ENCODE results near the gene VWA3B.
"Not testable (repeated sequence)": the region's sequence is repeated elsewhere in the genome, so short reads cannot be mapped to it uniquely, and the experiment has no call there.

Gene VWA3B

DNA sequence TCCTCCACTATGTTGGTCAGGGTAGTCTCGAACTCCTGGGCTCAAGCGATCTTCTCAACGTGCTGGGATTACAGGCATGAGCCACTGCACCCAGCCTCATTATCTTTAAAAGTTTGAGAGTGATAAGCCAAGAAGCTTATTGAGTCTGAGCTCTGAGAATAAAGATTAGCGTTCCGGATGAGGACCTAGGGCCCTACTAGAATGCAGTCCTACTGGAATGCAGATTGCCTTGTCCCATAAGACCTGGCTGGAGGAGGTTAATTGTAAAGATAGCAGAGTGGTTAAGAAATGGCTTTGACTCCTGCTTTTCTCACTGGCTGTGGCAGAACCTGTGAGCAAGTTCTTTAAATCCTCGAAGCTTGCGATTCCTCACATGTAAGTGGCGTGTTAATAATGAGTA lies 4.0 kb downstream of the VWA3B start:
- in situ Hi-C loops (cut with HindIII; ENCODE audit: low pct_ligation_motif_present, low sequenced_read_pairs), result no loop called here
- DNase-seq, result no peak
- H3K36me3 ChIP-seq (replicated peaks), result no peaks in the 10 kb centered on the region
- H3K27ac ChIP-seq, result no peak overlapping the region
- no peaks in the 10 kb centered on the region for H3K27me3 ChIP-seq (replicated peaks)
- H3K4me3 ChIP-seq (ENCODE audit: low read depth, low read length), result no peak overlapping the region
- TF ChIP-seq, protein P1, sequence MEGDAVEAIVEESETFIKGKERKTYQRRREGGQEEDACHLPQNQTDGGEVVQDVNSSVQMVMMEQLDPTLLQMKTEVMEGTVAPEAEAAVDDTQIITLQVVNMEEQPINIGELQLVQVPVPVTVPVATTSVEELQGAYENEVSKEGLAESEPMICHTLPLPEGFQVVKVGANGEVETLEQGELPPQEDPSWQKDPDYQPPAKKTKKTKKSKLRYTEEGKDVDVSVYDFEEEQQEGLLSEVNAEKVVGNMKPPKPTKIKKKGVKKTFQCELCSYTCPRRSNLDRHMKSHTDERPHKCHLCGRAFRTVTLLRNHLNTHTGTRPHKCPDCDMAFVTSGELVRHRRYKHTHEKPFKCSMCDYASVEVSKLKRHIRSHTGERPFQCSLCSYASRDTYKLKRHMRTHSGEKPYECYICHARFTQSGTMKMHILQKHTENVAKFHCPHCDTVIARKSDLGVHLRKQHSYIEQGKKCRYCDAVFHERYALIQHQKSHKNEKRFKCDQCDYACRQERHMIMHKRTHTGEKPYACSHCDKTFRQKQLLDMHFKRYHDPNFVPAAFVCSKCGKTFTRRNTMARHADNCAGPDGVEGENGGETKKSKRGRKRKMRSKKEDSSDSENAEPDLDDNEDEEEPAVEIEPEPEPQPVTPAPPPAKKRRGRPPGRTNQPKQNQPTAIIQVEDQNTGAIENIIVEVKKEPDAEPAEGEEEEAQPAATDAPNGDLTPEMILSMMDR (IDR thresholded peaks at IDR 0.05; ENCODE audit: low read depth, low read length, missing control alignments), result no peak

- no peak for DNase-seq
- TF ChIP-seq, protein P1 (IDR thresholded peaks at IDR 0.05; ENCODE audit: low read depth, low read length, missing control alignments), result no peak
- in situ Hi-C loops (cut with HindIII; ENCODE audit: low pct_ligation_motif_present, low sequenced_read_pairs), result no loop called here
- no peak overlapping the region for H3K27ac ChIP-seq
- no peaks in the 10 kb centered on the region for H3K36me3 ChIP-seq (replicated peaks)
- H3K27me3 ChIP-seq (replicated peaks), result no peaks in the 10 kb centered on the region
- H3K4me3 ChIP-seq (ENCODE audit: low read depth, low read length), result no peak overlapping the region
Measured at GRCh38 chr2:98091738-98092137, 4.8 kb downstream of the VWA3B start.

DNA sequence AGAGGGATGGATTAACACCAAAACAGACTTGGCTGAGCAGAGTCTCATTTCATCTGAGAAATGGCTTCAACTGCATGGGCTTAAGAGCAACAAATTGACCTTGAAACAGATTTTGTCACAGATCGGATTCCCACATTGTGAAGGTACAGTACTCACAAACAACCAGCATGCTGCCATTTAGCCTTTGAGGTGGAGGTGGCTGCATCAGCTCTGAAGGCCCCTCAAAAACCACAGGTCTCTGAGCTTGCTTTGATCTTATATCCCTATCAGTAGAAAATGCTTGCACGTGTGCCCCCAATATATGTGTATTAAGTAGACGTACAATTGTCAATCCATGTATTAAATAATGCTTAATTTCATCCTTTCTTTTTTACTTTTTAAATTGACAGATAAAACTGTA lies 6.2 kb downstream of the VWA3B start:
- in situ Hi-C loops (cut with HindIII; ENCODE audit: low pct_ligation_motif_present, low sequenced_read_pairs), result no loop called here
- Histone ChIP-seq H3K36me3 (replicated peaks) (no peaks in the 10 kb centered on the region), H3K4me3 (ENCODE audit: low read depth, low read length) (no peak overlapping the region), H3K27me3 (replicated peaks) (no peaks in the 10 kb centered on the region), H3K27ac (no peak overlapping the region)
- no peak for DNase-seq
- TF ChIP-seq, protein P1 (IDR thresholded peaks at IDR 0.05; ENCODE audit: low read depth, low read length, missing control alignments), result no peak

GRCh38 chr2:98093611-98094010 lies 6.6 kb downstream of the VWA3B start:
- in situ Hi-C loops (cut with HindIII; ENCODE audit: low pct_ligation_motif_present, low sequenced_read_pairs), result no loop called here
- Histone ChIP-seq H3K4me3 (ENCODE audit: low read depth, low read length) (no peak overlapping the region), H3K27ac (no peak overlapping the region), H3K27me3 (replicated peaks) (no peaks in the 10 kb centered on the region), H3K36me3 (replicated peaks) (no peaks in the 10 kb centered on the region)
- TF ChIP-seq, protein P1 (IDR thresholded peaks at IDR 0.05; ENCODE audit: low read depth, low read length, missing control alignments), result no peak
- no peak for DNase-seq

GRCh38 chr2:98099939-98100743 lies 13.2 kb downstream of the VWA3B start:
- TF ChIP-seq, protein P1 (IDR thresholded peaks at IDR 0.05; ENCODE audit: low read depth, low read length, missing control alignments), result no peak
- in situ Hi-C loops (cut with HindIII; ENCODE audit: low pct_ligation_motif_present, low sequenced_read_pairs), result no loop called here
- DNase-seq, result no peak
- Histone ChIP-seq H3K36me3 (replicated peaks) (no peaks in the 10 kb centered on the region), H3K27ac (no peak overlapping the region), H3K4me3 (ENCODE audit: low read depth, low read length) (no peak overlapping the region), H3K27me3 (replicated peaks) (no peaks in the 10 kb centered on the region)

DNA sequence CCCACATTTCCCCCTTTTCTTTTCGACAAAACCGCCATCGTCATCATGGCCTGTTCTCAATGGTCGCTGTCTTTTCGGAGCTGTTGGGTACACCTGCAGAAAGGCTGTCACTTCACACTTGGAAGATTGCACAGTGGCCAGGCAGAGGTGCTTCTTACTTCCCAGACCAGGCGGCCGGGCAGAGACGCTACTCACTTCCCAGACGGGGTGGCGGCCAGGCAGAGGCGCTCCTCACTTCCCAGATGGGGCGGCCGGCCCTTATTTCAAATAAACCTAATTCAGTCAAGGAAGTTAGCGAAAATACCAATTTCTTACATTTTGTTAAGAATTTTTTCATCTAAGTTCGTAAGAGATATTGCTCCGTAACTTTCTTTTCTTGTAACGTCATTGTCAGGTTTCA lies 15.3 kb downstream of the VWA3B start:
- DNase-seq; in situ Hi-C loops (cut with HindIII; ENCODE audit: low pct_ligation_motif_present, low sequenced_read_pairs); H3K27me3 ChIP-seq (replicated peaks); H3K4me3 ChIP-seq (ENCODE audit: low read depth, low read length); H3K27ac ChIP-seq; H3K36me3 ChIP-seq (replicated peaks): not testable (repeated sequence)

Measured in brain microvascular endothelial cell (primary cell).